C4-2B (cell line): Measurements from ENCODE around the gene RASAL1.

Experiments
- H3K27ac ChIP-seq: fragments of 450-650 bp; 2 replicates; pipeline ENCODE4 v1.5.1; 2017
- ZFX ChIP-seq: fragments of 450-650 bp; IDR thresholded peaks from 2 replicates; pipeline ENCODE4 v1.6.1; 2017
- TF ChIP-seq, protein P1 (sequence below): fragments of 450-650 bp; conservative IDR thresholded peaks from 2 replicates; pipeline ENCODE4 v1.5.1; 2017; ENCODE audit warnings: mild to moderate bottlenecking

Gene RASAL1

DNA sequence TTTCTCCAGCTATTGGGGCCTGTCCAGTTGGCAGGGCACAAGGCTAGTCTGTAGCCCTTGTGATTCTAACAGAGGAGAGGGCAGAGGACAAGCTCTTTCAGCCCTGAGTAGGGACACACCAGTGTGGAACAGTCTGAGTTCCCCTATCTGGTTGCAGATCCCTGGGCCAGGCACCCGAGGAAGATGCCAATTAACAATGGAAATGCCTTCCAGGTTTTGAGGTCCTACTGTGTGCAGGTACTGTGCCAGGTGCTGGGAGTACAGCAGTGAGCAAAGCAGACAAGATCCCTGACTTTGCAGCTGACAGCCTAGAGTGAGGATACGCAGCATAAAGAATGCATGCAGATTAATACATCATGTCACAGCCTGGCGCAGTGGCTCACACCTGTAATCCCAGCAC, 62.0 kb downstream of the RASAL1 start:
- H3K27ac ChIP-seq, result no peak overlapping the region
- no peak for TF ChIP-seq ZFX
- TF ChIP-seq, protein P1, sequence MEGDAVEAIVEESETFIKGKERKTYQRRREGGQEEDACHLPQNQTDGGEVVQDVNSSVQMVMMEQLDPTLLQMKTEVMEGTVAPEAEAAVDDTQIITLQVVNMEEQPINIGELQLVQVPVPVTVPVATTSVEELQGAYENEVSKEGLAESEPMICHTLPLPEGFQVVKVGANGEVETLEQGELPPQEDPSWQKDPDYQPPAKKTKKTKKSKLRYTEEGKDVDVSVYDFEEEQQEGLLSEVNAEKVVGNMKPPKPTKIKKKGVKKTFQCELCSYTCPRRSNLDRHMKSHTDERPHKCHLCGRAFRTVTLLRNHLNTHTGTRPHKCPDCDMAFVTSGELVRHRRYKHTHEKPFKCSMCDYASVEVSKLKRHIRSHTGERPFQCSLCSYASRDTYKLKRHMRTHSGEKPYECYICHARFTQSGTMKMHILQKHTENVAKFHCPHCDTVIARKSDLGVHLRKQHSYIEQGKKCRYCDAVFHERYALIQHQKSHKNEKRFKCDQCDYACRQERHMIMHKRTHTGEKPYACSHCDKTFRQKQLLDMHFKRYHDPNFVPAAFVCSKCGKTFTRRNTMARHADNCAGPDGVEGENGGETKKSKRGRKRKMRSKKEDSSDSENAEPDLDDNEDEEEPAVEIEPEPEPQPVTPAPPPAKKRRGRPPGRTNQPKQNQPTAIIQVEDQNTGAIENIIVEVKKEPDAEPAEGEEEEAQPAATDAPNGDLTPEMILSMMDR, result no peak

- no peak overlapping the region for H3K27ac ChIP-seq
Measured at GRCh38 chr12:113072136-113072535, 63.4 kb downstream of the RASAL1 start.

GRCh38 chr12:113071135-113072112, 64.1 kb downstream of the RASAL1 start:
- H3K27ac ChIP-seq, result no peak overlapping the region
- TF ChIP-seq, protein P1, result no peak
- TF ChIP-seq ZFX, result no peak

More at GRCh38 chr12:113072136-113072535, 63.4 kb downstream of the RASAL1 start:
- TF ChIP-seq, protein P1, result no peak
- no peak for TF ChIP-seq ZFX

DNA sequence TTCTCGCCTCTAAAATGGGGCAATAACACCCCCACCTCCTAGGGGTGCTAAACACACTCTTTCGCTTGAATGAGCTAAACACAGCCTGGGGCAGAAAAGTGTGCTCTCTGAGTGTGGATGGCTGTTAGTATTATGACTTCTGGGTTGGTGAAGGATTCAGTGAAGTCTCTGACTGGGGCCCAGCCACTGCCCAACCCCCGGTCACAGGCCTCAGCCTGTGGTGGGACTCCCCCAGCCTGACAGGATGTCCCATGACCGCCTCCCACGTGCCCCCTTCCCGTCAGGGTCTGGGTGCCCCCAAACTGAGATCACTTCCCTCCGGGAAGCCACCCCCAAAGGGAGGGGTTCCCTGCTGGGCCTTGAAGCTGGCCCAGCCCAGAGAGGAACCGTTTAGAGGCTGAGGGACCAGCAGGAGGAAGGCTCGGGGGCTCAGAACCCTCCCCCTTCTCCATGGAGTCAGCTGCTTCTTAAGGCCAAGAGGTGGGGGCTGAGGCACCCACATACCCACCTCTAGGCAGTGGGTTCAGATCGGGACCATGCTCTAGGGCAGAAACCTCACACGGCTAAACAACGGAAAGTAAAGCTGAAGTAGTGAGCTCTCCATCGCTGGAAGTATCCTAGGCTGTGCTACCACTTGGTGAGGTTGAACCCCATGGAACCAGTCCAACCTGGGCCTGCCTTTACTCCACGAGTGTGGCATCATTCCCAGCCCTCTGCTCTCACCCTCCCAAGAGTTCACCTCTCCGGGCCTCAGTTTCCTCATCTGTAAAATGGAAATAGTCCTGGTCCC, 65.2 kb downstream of the RASAL1 start:
- TF ChIP-seq, protein P1, result no peak
- TF ChIP-seq ZFX, result no peak
- H3K27ac ChIP-seq, result no peak overlapping the region

GRCh38 chr12:113069751-113070116, 65.8 kb downstream of the RASAL1 start:
- H3K27ac ChIP-seq, result no peak overlapping the region
- TF ChIP-seq, protein P1, result no peak
- TF ChIP-seq ZFX, result no peak

GRCh38 chr12:113069149-113069548, 66.4 kb downstream of the RASAL1 start:
- H3K27ac ChIP-seq, result no peak overlapping the region
- no peak for TF ChIP-seq ZFX
- TF ChIP-seq, protein P1, result no peak
